Erythroblast (primary cell): Measurements from ENCODE around the gene SWT1.

Source experiments
- GATA1 ChIP-seq: IDR thresholded peaks from 2 replicates; pipeline ENCODE4 v1.6.1; 2011; ENCODE audit warnings: low read depth, mild to moderate bottlenecking, control low read depth, low read length, moderate library complexity
- POLR2A ChIP-seq: IDR thresholded peaks from 2 replicates; pipeline ENCODE4 v1.6.1; 2011; ENCODE audit warnings: mild to moderate bottlenecking, low read length

DNA sequence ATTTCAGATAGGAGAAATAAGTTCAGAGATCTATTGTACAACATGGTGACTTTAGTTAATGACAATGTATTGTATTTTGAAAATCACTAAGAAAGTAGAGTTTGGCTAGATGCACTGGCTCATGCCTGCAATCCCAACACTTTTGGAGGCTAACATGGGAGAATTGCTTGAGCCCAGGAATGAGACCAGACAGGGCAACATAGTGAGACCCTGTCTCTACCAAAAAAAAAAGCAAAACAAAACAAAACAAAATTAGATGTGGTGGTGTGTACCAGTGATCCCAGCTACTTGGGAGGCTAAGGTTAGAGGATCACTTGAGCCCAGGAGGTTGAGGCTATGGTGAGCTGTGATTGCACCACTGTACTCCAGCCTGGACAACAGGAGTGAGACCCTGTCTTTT, 132.9 kb downstream of the SWT1 start:
- no peak for TF ChIP-seq POLR2A
- no peak for TF ChIP-seq GATA1
